SK-N-MC (cell line): Measurements from ENCODE around the gene BCAS1.

Experiments used
- EZH2 ChIP-seq: fragments of 200-600 bp; sonication (generic); IDR thresholded peaks from one replicate; pipeline ENCODE4 v1.6.1; 2017; ENCODE audit warnings: antibody characterized with exemption
- POLR2AphosphoS5 ChIP-seq: IDR thresholded peaks from 2 replicates; pipeline ENCODE4 v1.6.1; 2012; ENCODE audit warnings: mild to moderate bottlenecking, low read depth, low read length, borderline replicate concordance

DNA sequence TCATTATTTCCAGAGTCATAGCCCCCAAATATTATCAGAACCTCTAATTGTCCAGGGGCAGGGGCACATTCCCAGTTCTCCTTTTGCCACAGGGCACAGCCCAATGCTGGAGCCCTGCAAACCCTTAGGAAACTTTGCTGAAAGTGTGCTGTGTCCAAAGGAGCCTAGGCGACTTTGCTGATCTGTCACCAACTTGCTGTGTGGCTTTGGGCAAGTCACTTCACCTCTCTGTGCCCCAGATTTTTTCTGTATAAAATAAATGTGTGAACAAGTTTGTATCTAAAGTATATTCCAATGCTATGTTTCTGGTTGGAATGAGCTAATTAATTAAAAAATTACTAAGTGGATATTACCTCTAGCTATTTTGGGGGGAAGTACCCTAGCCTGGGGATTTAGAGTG lies 25.4 kb upstream of the BCAS1 start:
- TF ChIP-seq POLR2AphosphoS5 (no peak), EZH2 (no peak)
